Bronchial epithelial cell (primary cell): ENCODE measurements around the gene CPA2. TPM values are rescaled to one million over a fixed set of nuclear protein-coding genes. Genes with fewer than 3 reads are reported as not detected.

Source experiments
- DNase-seq: peaks from one replicate; pipeline ENCODE4 v3.0.0-alpha.2; 2010; ENCODE audit warnings: low read depth
- FAIRE-seq: peaks from 2 replicates; lab custom pipeline; 2011; peaks lifted over from hg19 to GRCh38; lab: Jason Lieb, UNC
- H3K27me3 ChIP-seq: 2 replicates; pipeline ENCODE4 v1.5.1; 2011; ENCODE audit warnings: low read length; ENCODE audit not compliant: control insufficient read depth, insufficient read depth
- H3K36me3 ChIP-seq: 2 replicates; pipeline ENCODE4 v1.5.1; 2011; ENCODE audit warnings: low read length; ENCODE audit not compliant: control insufficient read depth, insufficient read depth
- H3K4me3 ChIP-seq: 2 replicates; pipeline ENCODE4 v1.5.1; 2011; ENCODE audit warnings: mild to moderate bottlenecking, low read depth, low read length, control low read depth
- total RNA-seq: library from RNA; depleted of rRNA; stranded (reverse); fragments of >200 nt; gene quantifications from 2 replicates; pipeline ENCODE4 v1.2.1, GENCODE V29; 2014
- TF ChIP-seq, protein P1 (sequence below): IDR thresholded peaks from 2 replicates; pipeline ENCODE4 v1.5.1; 2011; ENCODE audit warnings: mild to moderate bottlenecking, moderate library complexity, low read length, control low read depth, inconsistent platforms; ENCODE audit not compliant: insufficient read depth, severe bottlenecking

The CPA2 gene
- total RNA-seq, 1 donor from 2014 or later: not detected

DNA sequence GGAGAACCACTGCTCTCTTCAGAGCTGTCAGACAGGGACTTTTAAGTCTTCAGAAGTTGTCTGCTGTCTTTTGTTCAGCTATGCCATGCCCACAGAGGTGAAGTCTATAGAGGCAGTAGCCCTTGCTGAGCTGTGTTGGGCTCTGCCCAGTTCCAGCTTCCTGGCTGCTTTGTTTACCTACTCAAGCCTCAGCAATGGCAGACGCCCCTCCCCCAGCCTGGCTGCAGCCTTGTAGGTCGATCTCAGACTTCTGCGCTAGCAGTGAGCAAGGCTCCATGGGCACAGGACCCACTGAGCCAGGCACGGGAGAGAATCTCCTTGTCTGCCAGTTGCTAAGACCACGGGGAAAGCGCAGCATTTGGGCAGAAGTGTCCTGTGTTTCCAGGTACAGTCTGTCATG, 12.1 kb upstream of the CPA2 start:
- TF ChIP-seq, protein P1, sequence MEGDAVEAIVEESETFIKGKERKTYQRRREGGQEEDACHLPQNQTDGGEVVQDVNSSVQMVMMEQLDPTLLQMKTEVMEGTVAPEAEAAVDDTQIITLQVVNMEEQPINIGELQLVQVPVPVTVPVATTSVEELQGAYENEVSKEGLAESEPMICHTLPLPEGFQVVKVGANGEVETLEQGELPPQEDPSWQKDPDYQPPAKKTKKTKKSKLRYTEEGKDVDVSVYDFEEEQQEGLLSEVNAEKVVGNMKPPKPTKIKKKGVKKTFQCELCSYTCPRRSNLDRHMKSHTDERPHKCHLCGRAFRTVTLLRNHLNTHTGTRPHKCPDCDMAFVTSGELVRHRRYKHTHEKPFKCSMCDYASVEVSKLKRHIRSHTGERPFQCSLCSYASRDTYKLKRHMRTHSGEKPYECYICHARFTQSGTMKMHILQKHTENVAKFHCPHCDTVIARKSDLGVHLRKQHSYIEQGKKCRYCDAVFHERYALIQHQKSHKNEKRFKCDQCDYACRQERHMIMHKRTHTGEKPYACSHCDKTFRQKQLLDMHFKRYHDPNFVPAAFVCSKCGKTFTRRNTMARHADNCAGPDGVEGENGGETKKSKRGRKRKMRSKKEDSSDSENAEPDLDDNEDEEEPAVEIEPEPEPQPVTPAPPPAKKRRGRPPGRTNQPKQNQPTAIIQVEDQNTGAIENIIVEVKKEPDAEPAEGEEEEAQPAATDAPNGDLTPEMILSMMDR: no peak
- no peaks in the 10 kb centered on the region for H3K36me3 ChIP-seq
- H3K4me3 ChIP-seq: no peak overlapping the region
- FAIRE-seq (no peak), DNase-seq (no peak)
- no peaks in the 10 kb centered on the region for H3K27me3 ChIP-seq

DNA sequence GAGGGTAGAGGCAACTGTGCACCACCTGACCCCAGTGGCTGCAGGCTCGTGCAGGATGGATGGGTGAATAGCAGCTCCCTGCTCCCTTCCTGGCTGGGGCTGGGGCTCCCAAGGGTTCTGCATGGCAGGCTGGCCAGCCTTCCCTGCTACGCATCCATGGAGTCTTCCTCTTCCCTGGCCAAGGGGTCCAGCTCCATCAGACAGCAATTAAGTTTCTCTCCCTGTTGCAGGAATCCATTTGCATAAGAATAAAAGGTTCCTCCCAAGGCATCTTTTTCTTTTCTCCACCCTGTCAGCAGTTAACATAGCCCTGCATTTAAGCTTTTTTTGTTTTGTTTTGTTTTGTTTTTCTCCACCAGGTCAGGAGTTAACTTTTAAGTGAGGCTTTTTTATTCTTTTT, 10.0 kb upstream of the CPA2 start:
- Histone ChIP-seq H3K36me3 (no peaks in the 10 kb centered on the region), H3K27me3 (no peaks in the 10 kb centered on the region), H3K4me3 (no peak overlapping the region)
- DNase-seq: no peak
- TF ChIP-seq, protein P1: no peak
- no peak for FAIRE-seq

DNA sequence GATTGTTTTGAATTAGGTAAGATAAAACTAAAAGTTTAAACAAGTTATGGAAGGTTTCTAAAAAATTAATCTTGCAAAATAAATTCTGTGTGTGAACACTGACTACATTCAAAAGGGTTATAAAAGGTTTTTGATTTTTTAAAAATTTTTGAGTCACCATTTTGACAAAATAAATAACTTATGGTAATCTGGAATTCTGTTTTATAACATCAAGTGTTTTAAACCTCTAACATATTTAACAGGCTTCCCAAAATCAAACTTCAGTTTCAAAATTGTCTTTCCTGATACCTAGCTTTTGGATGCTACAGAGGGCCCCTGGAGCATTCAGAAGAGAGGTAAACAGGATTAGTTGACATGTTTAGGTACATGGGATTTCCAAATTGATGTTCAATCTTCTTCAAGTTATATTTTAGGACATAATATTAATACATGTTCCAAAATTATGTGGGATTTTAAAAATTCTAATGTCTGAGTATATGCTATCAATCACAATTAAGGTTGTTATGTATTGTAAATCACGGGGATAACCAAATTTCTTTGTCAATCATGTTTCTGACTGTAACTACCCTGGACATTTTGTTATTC, 8.1 kb upstream of the CPA2 start:
- Histone ChIP-seq H3K4me3 (no peak overlapping the region), H3K36me3 (no peaks in the 10 kb centered on the region), H3K27me3 (no peaks in the 10 kb centered on the region)
- TF ChIP-seq, protein P1: no peak
- FAIRE-seq (no peak), DNase-seq (no peak)

DNA sequence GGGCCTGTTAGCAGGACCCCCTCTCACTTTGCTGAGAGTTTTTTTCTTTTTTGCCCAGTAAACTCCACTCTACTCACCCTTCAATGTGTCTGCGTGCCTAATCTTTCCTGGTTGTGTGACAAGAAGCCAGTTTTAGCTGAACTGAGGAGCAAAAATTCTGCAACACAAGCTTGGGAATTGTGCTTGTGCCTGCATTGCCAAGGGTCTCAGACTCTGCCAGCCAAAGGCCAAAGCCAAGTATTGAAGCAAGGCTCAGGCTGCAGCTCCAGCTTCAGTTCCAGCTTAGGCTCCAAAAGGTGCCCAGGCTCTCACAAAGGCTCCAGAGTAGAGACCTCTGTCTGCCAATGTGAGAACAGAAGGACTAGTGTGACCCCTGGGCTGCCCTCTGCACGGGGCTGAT, 4.2 kb upstream of the CPA2 start:
- TF ChIP-seq, protein P1: no peak
- FAIRE-seq (no peak), DNase-seq (no peak)
- Histone ChIP-seq H3K27me3 (no peaks in the 10 kb centered on the region), H3K36me3 (no peaks in the 10 kb centered on the region), H3K4me3 (no peak overlapping the region)

- TF ChIP-seq, protein P1: no peak
- Histone ChIP-seq H3K4me3 (no peak overlapping the region), H3K27me3 (no peaks in the 10 kb centered on the region), H3K36me3 (no peaks in the 10 kb centered on the region)
- DNase-seq (no peak), FAIRE-seq (no peak)
Measured at GRCh38 chr7:130263130-130263529, 3.5 kb upstream of the CPA2 start.

DNA sequence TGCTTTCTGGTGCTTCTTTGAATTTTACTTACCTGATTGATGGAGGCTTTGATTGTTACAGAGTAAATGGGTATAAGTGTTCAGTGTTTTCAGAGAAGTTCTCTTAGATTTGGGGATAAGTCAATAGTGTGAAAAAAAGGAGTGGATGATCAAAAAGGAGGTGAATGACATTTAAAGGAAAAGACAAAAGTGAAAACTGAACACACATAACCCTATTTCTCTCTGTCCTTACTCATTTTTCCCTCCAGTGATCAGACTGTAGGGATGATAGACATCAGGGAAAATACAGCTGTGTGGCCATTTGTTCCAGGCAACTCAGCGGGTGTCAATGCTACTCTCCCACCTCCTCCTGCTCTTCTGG, 278 bp downstream of the CPA2 start:
- no peak for DNase-seq
- Histone ChIP-seq H3K36me3 (no peaks in the 10 kb centered on the region), H3K27me3 (no peaks in the 10 kb centered on the region), H3K4me3 (no peak overlapping the region)
- TF ChIP-seq, protein P1: no peak
- peak; percentile 58 for FAIRE-seq
